ENCODE results near the gene KYNU. TPM values are rescaled to one million over a fixed set of nuclear protein-coding genes. Genes with fewer than 3 reads are reported as not detected.
A peak's percentile ranks its signal among the peaks of the same experiment; 100 is the strongest.

The KYNU gene
- total and polyA plus RNA-seq, 2 of the 13 experiments (the other 11 are each of a cell fraction or from before 2014, with no cell fraction given): 21.9 to 68.6 TPM

- TF ChIP-seq LCORL (IDR thresholded peaks at IDR 0.05) (no peak; the same call in 1 of the 2 replicates), LCORL (CRISPR knock-in tag; IDR thresholded peaks at IDR 0.05) (peak; percentile 90), XBP1 (CRISPR knock-in tag; IDR thresholded peaks at IDR 0.05) (no peak), NCOA2 (CRISPR knock-in tag; IDR thresholded peaks at IDR 0.05) (peak; percentile 90), DR1 (CRISPR knock-in tag; IDR thresholded peaks at IDR 0.05) (no peak), SNAPC4 (CRISPR knock-in tag; IDR thresholded peaks at IDR 0.05) (no peak), ZNF691 (CRISPR knock-in tag; IDR thresholded peaks at IDR 0.05; ENCODE audit: borderline replicate concordance, low read depth) (0 out of 2 replicates have a peak, but pooled peaks have one; percentile 45), ZZZ3 (CRISPR knock-in tag; IDR thresholded peaks at IDR 0.05; ENCODE audit: borderline replicate concordance) (no peak), PATZ1 (CRISPR knock-in tag; IDR thresholded peaks at IDR 0.05) (no peak), GRHL1 (CRISPR knock-in tag; conservative IDR thresholded peaks at IDR 0.05) (no peak), JUND (CRISPR knock-in tag; IDR thresholded peaks at IDR 0.05) (no peak), ZNF546 (CRISPR knock-in tag; conservative IDR thresholded peaks at IDR 0.05) (no peak), SNAI1 (CRISPR knock-in tag; IDR thresholded peaks at IDR 0.05; ENCODE audit: borderline replicate concordance) (no peak), ZNF724P (CRISPR knock-in tag; IDR thresholded peaks at IDR 0.05; ENCODE audit: borderline replicate concordance) (no peak), SUZ12 (IDR thresholded peaks at IDR 0.05; ENCODE audit: low read depth, low read length) (no peak), ZNF234 (CRISPR knock-in tag; conservative IDR thresholded peaks at IDR 0.05) (no peak), KDM1A (CRISPR knock-in tag; IDR thresholded peaks at IDR 0.05) (no peak), GMEB2 (CRISPR knock-in tag; IDR thresholded peaks at IDR 0.05; ENCODE audit: low read depth) (no peak)
Measured at GRCh38 chr2:142863485-142863961, 13.9 kb upstream of the KYNU start (continued).

All from HepG2 (cell line).